ENCODE results near the gene RADIL.
"Not testable (repeated sequence)": the region's sequence is repeated elsewhere in the genome, so short reads cannot be mapped to it uniquely, and the experiment has no call there.

RADIL gene

GRCh38 chr7:4815609-4816418 is 67.7 kb downstream of the RADIL start:
- DNase-seq, result no peak

DNA sequence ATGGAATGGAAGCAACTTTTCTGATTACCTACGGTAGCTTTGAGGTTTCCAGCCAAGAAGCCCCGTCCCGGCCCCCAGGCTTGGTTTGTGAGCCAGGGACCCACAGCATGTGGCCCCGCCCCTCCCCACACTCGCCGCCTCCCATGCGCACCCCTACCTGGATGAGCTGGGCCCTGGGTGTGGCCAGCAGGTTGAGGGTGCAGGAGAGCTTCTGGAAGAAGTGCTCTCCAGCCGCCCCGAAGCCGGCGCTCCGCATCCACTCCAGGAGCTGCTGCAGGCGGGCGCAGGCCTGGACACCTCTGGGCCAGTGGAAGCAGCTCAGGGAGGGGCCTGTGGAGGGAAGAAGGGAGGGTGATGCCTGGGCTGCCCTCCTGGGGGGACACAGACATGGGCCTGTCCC is 68.4 kb downstream of the RADIL start:
- DNase-seq, result no peak

GRCh38 chr7:4814433-4814832 is 69.1 kb downstream of the RADIL start:
- no peak for DNase-seq

DNA sequence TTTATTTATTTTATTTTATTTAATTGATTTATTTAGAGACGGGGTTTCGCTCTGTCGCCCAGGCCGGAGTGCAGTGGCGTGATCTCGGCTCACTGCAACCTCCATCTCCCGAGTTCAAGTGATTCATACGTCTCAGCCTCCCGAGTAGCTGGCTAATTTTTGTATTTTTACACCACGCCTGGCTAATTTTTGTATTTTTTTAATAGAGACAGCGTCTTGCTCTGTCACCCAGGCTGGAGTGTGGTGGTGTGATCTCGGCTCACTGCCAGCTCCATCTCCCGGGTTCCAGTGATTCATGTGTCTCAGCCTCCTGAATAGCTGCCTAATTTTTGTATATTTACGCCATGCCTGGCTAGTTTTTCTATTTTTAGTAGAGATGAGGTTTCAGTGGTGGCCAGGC is 73.8 kb downstream of the RADIL start:
- DNase-seq, result peak in 3 of 56 donors; percentile 7 to 12 (median 12)

DNA sequence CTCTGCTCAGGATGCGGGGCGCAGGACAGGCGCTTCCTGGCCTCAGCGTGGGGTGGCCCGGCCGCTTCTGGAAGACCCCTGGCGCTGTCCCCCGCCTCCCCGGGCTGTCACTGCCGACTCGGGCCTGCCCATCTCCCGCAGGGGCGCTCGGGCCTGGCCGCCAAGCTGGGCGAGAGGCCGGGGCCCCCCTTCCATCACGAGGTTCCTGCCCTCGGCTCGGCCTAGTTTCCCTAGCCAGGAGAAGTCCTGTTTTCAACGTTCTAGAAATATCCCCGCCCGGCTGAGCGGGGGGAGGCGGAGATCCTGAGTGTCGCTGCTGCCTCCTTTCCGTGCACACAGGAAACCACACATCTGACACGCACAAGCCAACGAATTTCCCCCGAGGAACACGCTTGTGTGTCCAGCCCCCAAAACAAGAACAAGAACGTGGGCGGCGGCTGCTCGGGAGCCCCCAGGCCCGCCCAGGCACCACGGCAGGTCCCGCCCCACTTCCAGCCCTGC is 74.4 kb downstream of the RADIL start:
- peak in 18 of 56 donors; percentile 10 to 60 (median 32) for DNase-seq

DNA sequence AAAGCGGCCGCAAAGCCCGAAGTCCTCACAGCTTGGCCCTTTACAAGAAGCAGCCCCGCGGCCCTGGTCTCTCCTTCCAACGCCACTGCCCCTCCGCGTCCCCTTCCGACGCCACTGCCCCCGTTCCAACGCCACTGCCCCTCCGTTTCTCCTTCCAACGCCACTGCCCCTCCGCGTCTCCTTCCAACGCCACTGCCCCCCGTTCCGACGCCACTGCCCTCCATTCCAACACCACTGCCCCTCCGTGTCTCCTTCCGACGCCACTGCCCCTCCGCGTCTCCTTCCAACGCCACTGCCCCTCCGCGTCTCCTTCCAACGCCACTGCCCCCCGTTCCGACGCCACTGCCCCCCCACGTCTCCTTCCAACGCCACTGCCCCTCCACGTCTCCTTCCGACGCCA is 75.0 kb downstream of the RADIL start:
- DNase-seq, result no peak

DNA sequence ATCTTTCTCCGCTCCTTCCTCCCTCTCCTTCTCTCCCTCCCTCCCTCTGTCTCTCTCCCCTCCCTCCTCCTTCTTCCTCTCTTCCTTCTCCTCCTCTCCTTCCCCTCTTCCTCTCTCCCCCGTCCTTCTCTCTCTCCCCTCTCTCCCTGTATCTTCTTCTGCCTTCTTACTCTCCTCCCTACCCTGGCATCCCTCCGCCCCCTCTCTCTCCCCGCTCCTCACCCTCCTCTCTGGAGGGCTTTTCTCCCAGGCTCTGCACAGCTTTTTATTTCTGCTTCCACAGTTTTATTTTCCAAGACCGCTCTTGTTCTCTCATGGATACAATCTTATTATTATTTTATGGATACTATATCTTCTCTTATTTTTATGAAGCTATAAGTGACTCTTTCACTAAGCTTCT is 75.5 kb downstream of the RADIL start:
- no peak for DNase-seq

DNA sequence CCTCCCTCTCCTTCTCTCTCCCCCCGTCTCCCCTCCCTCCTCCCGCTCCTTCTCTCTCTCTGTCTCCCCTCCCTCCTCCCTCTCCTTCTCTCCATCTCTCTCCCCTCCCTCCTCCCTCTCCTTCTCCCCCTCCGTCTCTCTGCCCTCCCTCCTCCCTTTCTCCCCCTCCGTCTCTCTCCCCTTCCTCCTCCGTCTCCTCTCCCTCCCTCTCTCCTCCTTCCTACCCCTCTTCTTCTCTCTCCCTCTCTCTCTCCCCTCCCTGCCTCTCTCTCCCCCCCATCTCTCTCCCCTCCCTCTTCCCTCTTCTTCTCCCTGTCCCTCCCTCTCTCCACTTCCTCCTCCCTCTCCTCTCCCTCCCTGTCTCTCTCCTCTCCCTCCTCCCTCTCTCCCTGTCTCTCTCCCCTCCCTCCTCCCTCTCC is 75.9 kb downstream of the RADIL start:
- peak in 1 of 56 donors; percentile 74 for DNase-seq

GRCh38 chr7:4806983-4807597 is 76.4 kb downstream of the RADIL start:
- peak in 1 of 56 donors; percentile 74 for DNase-seq

GRCh38 chr7:4805984-4806300 is 77.6 kb downstream of the RADIL start:
- no peak for DNase-seq

DNA sequence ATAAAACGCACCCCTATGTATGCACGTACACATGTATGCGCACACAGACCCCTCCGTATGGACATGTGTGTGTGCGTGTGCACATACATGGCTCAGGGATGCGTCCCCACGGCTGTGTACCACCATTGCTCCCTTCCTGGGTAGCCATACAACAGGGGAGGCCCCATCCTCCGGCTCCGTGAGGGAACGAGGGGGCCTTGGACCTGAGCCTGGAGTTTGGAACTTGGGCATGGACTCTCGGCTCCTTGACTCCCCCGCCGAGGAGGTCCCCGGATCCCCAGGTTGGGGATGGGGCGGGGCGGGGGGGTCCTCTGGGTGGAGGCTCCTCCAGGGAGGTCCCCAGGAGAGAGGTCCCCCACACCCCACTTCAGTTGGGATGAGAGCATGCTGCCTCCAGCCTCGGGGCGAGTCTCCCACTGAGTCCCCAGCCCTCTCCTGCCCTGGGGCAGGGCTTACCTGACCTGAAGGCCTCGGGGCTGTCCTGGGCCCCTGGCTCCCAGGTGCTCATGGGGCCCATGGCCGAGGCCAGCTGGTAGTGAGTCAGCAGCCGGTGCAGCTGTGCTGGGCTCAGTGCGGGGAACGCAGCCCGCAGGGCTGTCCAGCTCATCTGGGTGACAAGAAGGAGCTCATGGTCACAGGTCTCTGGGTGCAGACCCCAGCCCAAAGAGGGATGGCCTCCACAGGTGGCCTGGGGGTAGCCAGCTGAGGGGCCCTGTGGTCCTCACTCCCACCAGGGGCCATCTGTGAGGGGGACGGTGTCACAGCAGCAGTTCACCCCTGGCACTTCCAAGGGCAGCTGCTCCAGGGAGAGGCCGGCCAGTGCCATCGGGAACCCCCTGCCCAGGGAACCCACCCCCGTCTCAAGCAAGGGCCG is 78.2 kb downstream of the RADIL start:
- no peak for DNase-seq

DNA sequence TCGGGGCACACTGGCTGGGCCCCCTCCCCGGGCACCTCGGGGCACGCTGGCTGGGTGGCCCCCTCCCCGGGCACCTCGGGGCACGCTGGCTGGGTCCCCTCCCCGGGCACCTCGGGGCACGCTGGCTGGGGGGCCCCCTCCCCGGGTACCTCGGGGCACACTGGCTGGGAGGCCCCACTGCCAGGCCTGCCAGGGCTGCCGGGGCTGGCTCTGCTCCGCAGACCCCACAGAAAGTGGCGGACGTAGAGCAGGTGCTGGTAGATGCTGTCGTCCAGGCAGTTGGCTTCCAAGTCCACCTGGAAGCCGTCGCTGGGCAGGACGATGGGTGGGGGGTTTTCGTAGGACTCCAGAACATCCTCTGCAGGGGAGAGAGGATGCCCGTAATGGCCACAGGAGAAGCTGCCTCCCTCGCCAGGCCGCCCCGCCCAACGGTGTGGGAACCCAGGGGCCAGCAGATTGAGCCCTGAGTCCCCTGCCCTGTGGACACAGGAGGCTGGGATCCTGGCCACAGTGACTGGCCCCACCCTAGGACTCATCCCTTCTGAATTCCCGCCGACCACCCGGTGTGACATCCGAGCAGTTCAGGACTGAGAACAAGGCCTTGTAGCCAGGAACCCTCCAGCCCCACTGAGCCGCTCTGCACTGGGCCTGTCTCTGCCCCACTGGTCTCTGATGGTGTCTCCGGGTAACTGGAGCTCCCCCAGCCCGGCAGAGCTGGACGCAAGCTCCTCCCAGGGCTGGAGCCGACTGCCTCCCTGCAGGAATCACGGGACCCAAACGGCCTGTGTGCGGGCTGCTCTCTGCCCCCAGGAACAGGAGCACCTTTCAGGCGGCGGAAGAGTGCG is 79.9 kb downstream of the RADIL start:
- DNase-seq, result no peak

- DNase-seq, result not testable (repeated sequence)
Measured at GRCh38 chr7:4802577-4802976, 80.9 kb downstream of the RADIL start.

GRCh38 chr7:4801839-4802231 is 81.7 kb downstream of the RADIL start:
- DNase-seq, result no peak

DNA sequence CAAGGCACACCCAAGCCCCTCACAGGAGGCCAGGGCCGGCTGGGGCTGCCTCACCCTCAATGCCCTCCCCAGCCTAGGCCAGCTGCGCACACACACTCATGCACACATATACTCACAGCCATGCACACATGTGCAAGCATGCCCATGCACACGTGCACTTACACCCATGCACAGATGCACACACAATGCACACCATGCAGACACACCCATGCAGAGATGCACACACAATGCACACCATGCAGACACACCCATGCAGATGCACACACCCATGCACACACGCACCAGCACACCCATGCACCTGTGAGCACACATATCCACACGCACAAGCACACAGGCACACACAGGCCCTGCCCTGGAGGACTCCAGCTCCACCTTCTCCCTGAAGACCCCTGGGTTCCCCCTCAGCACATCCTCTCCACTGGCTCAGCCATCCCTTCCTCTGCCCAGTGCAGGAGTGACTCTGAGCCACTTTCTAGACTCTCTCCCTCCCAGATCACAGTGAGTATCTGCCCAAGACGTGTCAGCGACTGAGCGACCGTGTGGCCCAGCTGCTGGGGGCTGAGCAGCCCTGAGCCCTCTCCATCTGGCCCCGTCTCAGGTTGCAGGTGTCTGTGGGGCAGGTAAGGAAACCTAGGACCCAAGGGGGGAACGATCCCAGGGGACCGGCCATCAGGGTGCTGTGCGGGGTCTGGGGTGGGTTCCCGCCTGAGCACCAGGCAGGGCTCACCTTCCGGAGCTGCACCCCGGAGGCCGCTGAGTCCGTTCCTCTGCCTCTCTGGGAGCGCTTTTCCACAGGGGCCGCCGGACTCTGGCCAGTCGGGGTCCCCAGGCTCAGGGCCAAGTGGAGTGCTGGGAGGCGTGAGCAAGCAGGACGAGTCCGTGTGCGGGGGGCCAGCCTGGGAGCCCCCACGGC is 82.3 kb downstream of the RADIL start:
- DNase-seq, result no peak

DNA sequence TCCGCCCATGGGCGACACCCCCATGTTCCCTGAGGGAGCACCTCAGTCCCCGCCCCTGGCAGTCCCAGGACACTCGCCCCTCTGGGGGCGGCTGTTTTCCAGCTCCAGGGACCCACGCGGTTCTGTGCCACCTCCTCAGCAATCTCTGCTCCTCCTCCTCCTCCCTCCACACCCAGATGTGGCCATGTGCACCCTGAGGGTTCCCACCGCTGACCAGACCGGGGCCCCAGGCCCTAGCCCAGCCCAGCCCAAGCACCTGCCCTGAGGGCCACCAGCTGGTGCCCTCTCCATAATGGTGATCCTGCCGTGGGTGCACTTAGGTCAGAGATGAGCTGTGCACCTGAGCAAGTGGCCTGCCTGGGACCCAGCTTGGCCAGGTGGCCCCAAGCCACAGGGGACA is 83.0 kb downstream of the RADIL start:
- no peak for DNase-seq

DNA sequence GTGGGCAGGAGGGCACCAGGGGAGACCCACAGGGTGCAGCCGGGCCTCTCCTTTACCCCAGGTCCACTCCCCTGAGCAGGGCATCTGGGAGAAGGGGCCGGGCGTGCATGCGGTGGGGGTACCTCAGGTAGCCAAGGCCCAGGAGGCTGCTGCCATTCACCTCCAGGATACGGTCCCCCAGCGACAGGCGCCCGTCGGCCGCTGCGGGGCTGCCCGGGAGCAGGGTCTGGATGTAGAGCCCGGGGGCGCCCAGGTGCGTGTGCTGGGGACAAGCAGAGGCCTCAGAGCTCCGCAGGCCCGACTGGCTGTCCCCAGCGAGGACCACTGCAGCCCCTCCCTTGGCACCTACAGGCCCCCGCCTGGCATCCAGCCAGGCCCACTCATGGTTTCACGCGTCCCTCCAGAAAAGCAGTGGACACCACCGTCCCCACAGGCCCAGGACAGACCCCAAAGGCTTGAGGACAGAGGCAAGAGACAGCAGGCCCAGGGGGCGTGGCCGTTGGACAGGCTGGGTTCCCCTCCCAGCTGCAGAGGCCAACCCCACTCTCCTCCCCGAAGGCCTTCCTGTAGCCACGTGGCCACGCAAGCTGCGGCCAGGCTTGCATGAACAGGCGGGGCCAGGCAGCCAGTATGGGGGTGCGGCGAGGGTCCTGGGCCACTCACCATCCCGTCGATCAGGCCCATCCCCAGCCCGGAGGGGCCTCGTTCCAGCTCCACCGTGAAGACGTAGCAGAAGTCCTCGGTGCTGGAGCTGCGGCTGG is 83.8 kb downstream of the RADIL start:
- no peak for DNase-seq

- DNase-seq, result peak in 1 of 56 donors; percentile 24
Measured at GRCh38 chr7:4798706-4799235, 84.7 kb downstream of the RADIL start.
